ENCODE data around the gene NDUFB2. TPM values are rescaled to one million over a fixed set of nuclear protein-coding genes. Genes with fewer than 3 reads are reported as not detected.

Gene NDUFB2
- total and polyA plus RNA-seq, 2 donors (not counting 3 experiments of a cell fraction or from before 2014, with no cell fraction given) = 197 to 1,075 TPM

GRCh38 chr7:140754506-140754905, 58.0 kb downstream of the NDUFB2 start:
- no peaks in the 10 kb centered on the region for H3K27me3 ChIP-seq (ENCODE audit: control insufficient read depth in 2 of 2, insufficient read depth in 2 of 2, low read length in 2 of 2)
- no peaks in the 10 kb centered on the region for H3K79me2 ChIP-seq (ENCODE audit: control insufficient read depth, insufficient read depth, low read length)
- no peak overlapping the region for H3K9ac ChIP-seq (replicated peaks; ENCODE audit: extremely low read depth, insufficient read depth, low read length)
- CTCF ChIA-PET = no interaction called here
- no peak overlapping the region for H3K4me3 ChIP-seq (replicated peaks in 1 of 3; ENCODE audit: insufficient read depth in 1 of 3, low read depth in 1 of 3, low read length in 3 of 3)
- H3K4me2 ChIP-seq (ENCODE audit: insufficient read depth, low read length) = no peak overlapping the region
- no peaks in the 10 kb centered on the region for H4K20me1 ChIP-seq (replicated peaks; ENCODE audit: control insufficient read depth, extremely low read depth, insufficient read depth, low read length)
- no peak for FAIRE-seq
- no TSS peak for BruUV-seq (replicated peaks)
- H2AFZ ChIP-seq (ENCODE audit: low read depth, low read length) = no peak overlapping the region
- no peak for DNase-seq (ENCODE audit: low read depth, low spot score)
- TF ChIP-seq GATA2 (IDR thresholded peaks at IDR 0.05; ENCODE audit: insufficient read depth, insufficient read length, low read depth, low read length) = no peak
- TF ChIP-seq MYC (IDR thresholded peaks at IDR 0.05; ENCODE audit: low read depth, low read length) = no peak
- TF ChIP-seq FOS (IDR thresholded peaks at IDR 0.05; ENCODE audit: borderline replicate concordance, insufficient read depth, low read length) = no peak
- no peak for TF ChIP-seq EZH2 (IDR thresholded peaks at IDR 0.05; ENCODE audit: borderline replicate concordance, low read depth, low read length, severe bottlenecking)
- TF ChIP-seq POLR2AphosphoS5 (IDR thresholded peaks at IDR 0.05; ENCODE audit: insufficient read depth, low read depth, low read length) = no peak
- TF ChIP-seq CTCF (IDR thresholded peaks at IDR 0.05; ENCODE audit: extremely low read depth in 1 of 2, insufficient read depth in 1 of 2, low read depth in 1 of 2, low read length in 2 of 2) = no peak
- no peak for TF ChIP-seq POLR2A (IDR thresholded peaks at IDR 0.05; ENCODE audit: low read depth, low read length)
- no peaks in the 10 kb centered on the region for H3K9me3 ChIP-seq (replicated peaks; ENCODE audit: control insufficient read depth, insufficient read depth, low read length)
- no peak overlapping the region for H3K27ac ChIP-seq (ENCODE audit: insufficient read depth, low read depth, low read length)
- dilution Hi-C loops (cut with MboI; ENCODE audit: extremely low pct_ligation_motif_present, low sequenced_read_pairs) = no loop called here
- POLR2A ChIA-PET = no interaction called here
- H3K9me1 ChIP-seq (replicated peaks; ENCODE audit: control insufficient read depth, extremely low read depth, insufficient read depth, low read length) = no peaks in the 10 kb centered on the region
- intact Hi-C loops (cut with micrococcal nuclease) = no loop called here
- H3K4me1 ChIP-seq (ENCODE audit: control insufficient read depth, extremely low read depth, insufficient read depth, low read length) = peaks cover 4% of the 10 kb centered on the region
- H3K36me3 ChIP-seq (ENCODE audit: control insufficient read depth in 2 of 2, extremely low read depth in 1 of 2, insufficient read depth in 2 of 2, low read length in 2 of 2) = no peaks in the 10 kb centered on the region

Other genes starting within 250 kb of the NDUFB2 start
- gene MKRN1, start 217.2 kb upstream of the NDUFB2 start, total RNA-seq = 52.1 and 52.2 TPM in 2 replicates
- gene MKRN1, start 217.2 kb upstream of the NDUFB2 start, polyA plus RNA-seq = 18.4 and 24.9 TPM in 2 replicates
- 0.33 TPM in 1 of 2 replicates, not detected in the other for gene DENND2A, start 55.9 kb upstream of the NDUFB2 start, total RNA-seq
- gene DENND2A, start 55.9 kb upstream of the NDUFB2 start, polyA plus RNA-seq = 0.03 TPM in 1 of 2 replicates, not detected in the other
- 12.5 and 13.3 TPM in 2 replicates for gene ADCK2, start 23.8 kb upstream of the NDUFB2 start, total RNA-seq
- 10.3 and 11.2 TPM in 2 replicates for gene ADCK2, start 23.8 kb upstream of the NDUFB2 start, polyA plus RNA-seq
- 25.7 and 26.2 TPM in 2 replicates for gene BRAF, start 228.2 kb downstream of the NDUFB2 start, total RNA-seq
- gene BRAF, start 228.2 kb downstream of the NDUFB2 start, polyA plus RNA-seq = 6.4 and 6.6 TPM in 2 replicates